ENCODE data around the gene LRBA.

DNA sequence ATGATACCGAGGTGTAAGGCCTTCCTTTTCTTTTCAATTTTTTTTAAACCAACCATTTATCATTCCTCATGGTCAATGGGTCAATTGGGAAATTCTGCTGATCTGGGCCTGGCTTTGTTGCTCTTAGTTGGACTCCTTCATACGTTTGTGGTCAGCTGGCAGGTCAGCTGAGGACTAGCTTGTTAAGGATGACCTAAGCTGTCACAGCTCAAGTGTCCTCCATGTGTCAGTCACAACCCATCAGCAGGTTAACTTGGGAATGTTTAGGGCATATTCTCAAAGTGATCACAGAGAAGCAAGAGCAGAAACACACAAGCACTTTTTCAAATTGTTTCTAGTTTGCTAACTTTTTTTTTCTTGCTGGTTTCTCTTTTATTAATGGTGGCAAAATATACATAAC, 550.6 kb downstream of the LRBA start:
- TF ChIP-seq POLR2A (IDR thresholded peaks at IDR 0.05) = no peak
- TF ChIP-seq CTCF (IDR thresholded peaks at IDR 0.05) = no peak

All from breast epithelium (tissue), 3 donors.